Lower lobe of right lung (tissue), 2 donors: ENCODE data around the gene PRLHR. TPM values are rescaled to one million over a fixed set of nuclear protein-coding genes. Genes with fewer than 3 reads are reported as not detected.

Experiments used
- ATAC-seq, 2 donors: fragments of 200-7000 bp; cut with Tn5 transposase; one replicate each; pipeline ENCODE4 v1.9.1; 2020 to 2022; ENCODE audit warnings: mild to moderate bottlenecking in 2 of 2, moderate library complexity in 2 of 2
- DNase-seq: peaks from one replicate; pipeline ENCODE4 v3.0.0-alpha.2; 2020
- H3K27ac ChIP-seq: fragments of 200-600 bp; one replicate; pipeline ENCODE4 v1.8.0; 2022
- H3K27me3 ChIP-seq: fragments of 200-600 bp; one replicate; pipeline ENCODE4 v1.8.0; 2022; ENCODE audit warnings: low read depth
- H3K36me3 ChIP-seq: fragments of 200-600 bp; one replicate; pipeline ENCODE4 v1.8.0; 2022; ENCODE audit warnings: mild to moderate bottlenecking
- H3K4me1 ChIP-seq: fragments of 200-600 bp; one replicate; pipeline ENCODE4 v1.8.0; 2022
- H3K4me3 ChIP-seq: fragments of 200-600 bp; one replicate; pipeline ENCODE4 v1.8.0; 2022; ENCODE audit warnings: mild to moderate bottlenecking
- H3K9me3 ChIP-seq: fragments of 200-600 bp; one replicate; pipeline ENCODE4 v1.8.0; 2022
- intact Hi-C: fragments of 100-400 bp; cut with DNase I; formaldehyde crosslinking; loops from one replicate; pipeline ENCODE4 v1.11.0; 2022
- total RNA-seq: library from RNA; stranded (reverse); fragmentation: NEBNext Ultra II Directional; extraction: Animal tissue kit (Norgen Biotek cat#: 25700); gene quantifications from one replicate; pipeline ENCODE4 v1.2.1, GENCODE V29; 2021
- TF ChIP-seq, protein P1 (sequence below): fragments of 200-600 bp; IDR thresholded peaks from one replicate; pipeline ENCODE4 v1.8.0; 2022; ENCODE audit warnings: antibody characterized with exemption, mild to moderate bottlenecking
- donor health status: DM: no; HTN: yes; CAD: no; lungs with severe emphysema.

Gene PRLHR
- total RNA-seq, 1 donor from 2014 or later = not detected

DNA sequence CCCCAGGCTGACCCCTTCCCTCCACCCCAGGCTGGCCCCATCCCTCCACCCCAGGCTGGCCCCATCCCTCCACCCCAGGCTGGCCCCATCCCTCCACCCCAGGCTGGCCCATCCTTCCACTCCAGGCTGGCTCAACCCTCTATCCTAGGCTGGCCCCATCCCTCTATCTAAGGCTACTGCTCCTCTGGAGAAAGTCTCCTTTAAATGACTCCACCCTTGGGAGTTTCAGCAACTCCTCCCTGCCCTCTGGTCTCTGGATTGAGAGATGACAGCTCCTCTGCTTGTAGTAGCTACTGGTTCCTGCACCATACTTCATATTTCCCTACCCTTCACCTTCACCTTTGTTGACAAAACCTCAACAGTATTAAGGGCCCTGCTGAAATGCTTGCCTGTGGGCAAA, 8.5 kb downstream of the PRLHR start:
- Histone ChIP-seq H3K4me3 (no peak overlapping the region), H3K4me1 (no peaks in the 10 kb centered on the region), H3K27ac (no peak overlapping the region), H3K27me3 (peaks cover 11% of the 10 kb centered on the region), H3K9me3 (no peaks in the 10 kb centered on the region), H3K36me3 (no peaks in the 10 kb centered on the region)
- intact Hi-C loops = no loop called here
- ATAC-seq (no peak), DNase-seq (no peak)
- TF ChIP-seq, protein P1, sequence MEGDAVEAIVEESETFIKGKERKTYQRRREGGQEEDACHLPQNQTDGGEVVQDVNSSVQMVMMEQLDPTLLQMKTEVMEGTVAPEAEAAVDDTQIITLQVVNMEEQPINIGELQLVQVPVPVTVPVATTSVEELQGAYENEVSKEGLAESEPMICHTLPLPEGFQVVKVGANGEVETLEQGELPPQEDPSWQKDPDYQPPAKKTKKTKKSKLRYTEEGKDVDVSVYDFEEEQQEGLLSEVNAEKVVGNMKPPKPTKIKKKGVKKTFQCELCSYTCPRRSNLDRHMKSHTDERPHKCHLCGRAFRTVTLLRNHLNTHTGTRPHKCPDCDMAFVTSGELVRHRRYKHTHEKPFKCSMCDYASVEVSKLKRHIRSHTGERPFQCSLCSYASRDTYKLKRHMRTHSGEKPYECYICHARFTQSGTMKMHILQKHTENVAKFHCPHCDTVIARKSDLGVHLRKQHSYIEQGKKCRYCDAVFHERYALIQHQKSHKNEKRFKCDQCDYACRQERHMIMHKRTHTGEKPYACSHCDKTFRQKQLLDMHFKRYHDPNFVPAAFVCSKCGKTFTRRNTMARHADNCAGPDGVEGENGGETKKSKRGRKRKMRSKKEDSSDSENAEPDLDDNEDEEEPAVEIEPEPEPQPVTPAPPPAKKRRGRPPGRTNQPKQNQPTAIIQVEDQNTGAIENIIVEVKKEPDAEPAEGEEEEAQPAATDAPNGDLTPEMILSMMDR = no peak

DNA sequence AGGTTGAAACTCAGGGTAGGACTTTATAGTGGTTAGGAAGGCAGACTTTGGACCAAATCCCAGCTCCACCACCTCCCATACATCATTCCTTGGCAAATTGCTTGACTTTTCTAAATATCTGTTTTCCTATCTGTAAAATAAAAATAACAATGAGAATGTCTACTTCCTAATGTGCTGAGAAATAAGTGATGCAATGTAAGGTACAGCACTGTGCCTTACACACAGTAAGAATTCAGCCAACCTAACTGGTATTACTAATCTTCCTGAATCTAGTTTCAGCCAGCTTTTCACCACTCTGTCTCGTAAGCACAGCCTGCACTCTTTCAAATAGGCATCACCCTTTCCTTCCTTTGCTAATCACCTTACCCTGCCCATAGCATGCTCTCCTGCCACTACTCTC, 9.7 kb downstream of the PRLHR start:
- Histone ChIP-seq H3K9me3 (no peaks in the 10 kb centered on the region), H3K4me3 (no peak overlapping the region), H3K27ac (no peak overlapping the region), H3K27me3 (peaks cover 6% of the 10 kb centered on the region), H3K36me3 (no peaks in the 10 kb centered on the region), H3K4me1 (no peaks in the 10 kb centered on the region)
- TF ChIP-seq, protein P1 = no peak
- DNase-seq (no peak), ATAC-seq (no peak)
- intact Hi-C loops = no loop called here

DNA sequence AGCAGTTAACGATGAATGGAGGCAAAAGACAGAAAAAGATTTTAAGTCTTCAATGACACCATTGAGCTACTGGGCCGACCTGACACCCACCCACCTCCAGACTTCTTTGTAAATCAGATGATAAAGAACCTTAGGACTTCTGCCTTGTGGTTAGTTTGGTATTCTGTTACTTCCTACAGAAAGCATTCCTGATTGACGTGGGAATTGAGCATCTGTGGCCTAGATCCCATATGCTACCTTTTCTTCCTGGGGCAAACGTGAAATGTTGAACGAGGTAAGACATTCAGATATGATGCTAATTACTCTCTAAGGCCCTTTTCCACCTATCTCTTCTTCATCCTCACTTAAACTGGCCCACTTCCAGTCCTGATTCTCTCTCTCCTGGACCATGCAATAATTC, 10.2 kb downstream of the PRLHR start:
- intact Hi-C loops = no loop called here
- Histone ChIP-seq H3K27me3 (peaks cover 6% of the 10 kb centered on the region), H3K4me1 (no peaks in the 10 kb centered on the region), H3K27ac (no peak overlapping the region), H3K36me3 (no peaks in the 10 kb centered on the region), H3K4me3 (no peak overlapping the region), H3K9me3 (no peaks in the 10 kb centered on the region)
- ATAC-seq = no peak
- TF ChIP-seq, protein P1 = no peak
- DNase-seq = no peak

DNA sequence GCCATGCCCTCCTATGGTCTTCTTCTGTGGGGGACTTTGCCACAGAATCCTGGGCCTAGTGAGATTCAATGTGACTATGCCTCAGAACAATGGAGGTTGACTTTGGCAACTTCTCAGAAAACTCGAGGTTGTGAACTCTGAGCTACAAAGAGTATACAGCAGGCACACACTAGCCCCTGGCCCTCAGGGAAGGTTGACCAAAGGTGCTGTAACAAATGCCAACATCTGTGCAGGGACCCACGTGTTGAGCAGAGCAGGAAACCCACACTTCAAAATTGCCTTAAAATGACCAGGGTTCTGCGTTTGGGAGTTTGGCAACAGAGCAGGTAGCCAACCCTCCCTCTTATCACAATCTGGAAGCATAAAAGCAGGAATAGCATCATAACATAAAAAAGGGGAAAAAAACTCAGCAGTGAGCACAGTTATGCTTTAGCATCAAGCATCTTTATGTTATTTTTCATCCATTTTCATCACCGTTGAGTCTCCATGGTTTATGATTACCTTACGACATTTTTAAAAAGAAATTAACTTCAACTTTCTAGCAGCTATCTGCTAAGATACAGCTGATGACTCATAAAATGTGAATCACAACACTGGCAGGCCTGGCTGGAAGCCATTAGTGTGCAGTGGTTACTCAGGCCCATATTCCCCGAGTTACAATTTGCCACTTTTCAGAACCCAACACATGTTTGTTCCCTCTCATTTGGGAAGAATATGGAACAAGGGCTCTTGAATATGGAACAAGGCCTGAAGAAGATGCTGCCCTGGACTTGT, 11.1 kb downstream of the PRLHR start:
- Histone ChIP-seq H3K4me3 (no peak overlapping the region), H3K9me3 (no peaks in the 10 kb centered on the region), H3K27ac (no peak overlapping the region), H3K27me3 (peaks cover 13% of the 10 kb centered on the region), H3K4me1 (no peaks in the 10 kb centered on the region), H3K36me3 (no peaks in the 10 kb centered on the region)
- intact Hi-C loops = no loop called here
- TF ChIP-seq, protein P1 = no peak
- no peak for DNase-seq
- no peak for ATAC-seq

DNA sequence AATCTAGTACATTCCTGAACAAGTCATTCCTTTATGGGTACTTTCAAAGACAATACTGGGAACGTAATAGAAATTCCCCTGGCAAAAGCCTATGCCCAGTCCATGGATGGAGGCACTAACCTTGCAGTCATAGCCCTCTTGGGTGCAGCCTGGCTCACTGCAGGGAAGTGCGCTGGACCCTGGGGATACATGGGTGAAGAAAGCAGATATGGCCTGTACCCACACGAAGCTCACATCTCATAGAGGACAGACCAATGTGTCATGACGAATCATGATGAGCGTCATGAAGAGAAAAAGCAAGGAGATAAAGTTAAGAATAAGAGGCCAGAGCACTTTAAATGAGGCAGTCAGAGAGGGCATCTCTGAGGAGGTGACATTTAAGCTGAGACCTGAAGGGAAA, 11.8 kb downstream of the PRLHR start:
- Histone ChIP-seq H3K27me3 (peaks cover 13% of the 10 kb centered on the region), H3K27ac (no peak overlapping the region), H3K36me3 (no peaks in the 10 kb centered on the region), H3K4me1 (no peaks in the 10 kb centered on the region), H3K4me3 (no peak overlapping the region), H3K9me3 (no peaks in the 10 kb centered on the region)
- DNase-seq (no peak), ATAC-seq (no peak)
- TF ChIP-seq, protein P1 = no peak
- intact Hi-C loops = no loop called here
